H1 (cell line): ENCODE data around the gene MZT2A. TPM values are rescaled to one million over a fixed set of nuclear protein-coding genes. Genes with fewer than 3 reads are reported as not detected.
"Not testable (repeated sequence)": the region's sequence is repeated elsewhere in the genome, so short reads cannot be mapped to it uniquely, and the experiment has no call there.

ENCODE experiments used
- CTCF ChIA-PET: fragments of 300-600 bp; sonication (Branson Sonifier 250); formaldehyde crosslinking; loops from one replicate; lab custom pipeline; 2021; ENCODE audit not compliant: partially characterized antibody; lab: Charles Lee
- POLR2A ChIA-PET: fragments of 300-600 bp; sonication (Branson Sonifier 250); formaldehyde crosslinking; loops from one replicate; lab custom pipeline; 2021; ENCODE audit warnings: inconsistent platforms; ENCODE audit not compliant: partially characterized antibody; lab: Charles Lee
- DNase-seq, 2 experiments: peaks; one replicate each; pipeline versions ENCODE4 v3.0.0 to v3.0.0-alpha.2; 2010 to 2022; ENCODE audit warnings: low spot score in 2 of 2, low read depth in 1 of 2, mixed read lengths in 1 of 2
- FAIRE-seq: peaks from 2 replicates; lab custom pipeline; 2011; peaks lifted over from hg19 to GRCh38; lab: Jason Lieb, UNC
- H2AFZ ChIP-seq: 2 replicates; pipeline ENCODE4 v1.8.1; 2012; ENCODE audit warnings: low read length, inconsistent platforms
- H2AK5ac ChIP-seq: 2 replicates; pipeline ENCODE4 v1.6.1; 2013; ENCODE audit warnings: low read depth, low read length
- H2BK120ac ChIP-seq: replicated peaks from 2 replicates; pipeline ENCODE3; 2013; ENCODE audit warnings: low read depth, low read length, inconsistent platforms
- H2BK12ac ChIP-seq: 2 replicates; pipeline ENCODE4 v1.6.1; 2013; ENCODE audit warnings: low read depth, low read length
- H2BK15ac ChIP-seq: 2 replicates; pipeline ENCODE4 v1.6.1; 2013; ENCODE audit warnings: low read length
- H2BK20ac ChIP-seq: 2 replicates; pipeline ENCODE4 v1.6.1; 2013; ENCODE audit warnings: low read length
- H2BK5ac ChIP-seq: 2 replicates; pipeline ENCODE4 v1.6.1; 2013; ENCODE audit warnings: low read depth, low read length
- H3K14ac ChIP-seq: 2 replicates; pipeline ENCODE4 v1.6.1; 2013; ENCODE audit warnings: inconsistent platforms; ENCODE audit not compliant: insufficient read length
- H3K18ac ChIP-seq: 2 replicates; pipeline ENCODE4 v1.6.1; 2013; ENCODE audit warnings: low read length; ENCODE audit errors: extremely low read depth
- H3K23ac ChIP-seq: 2 replicates; pipeline ENCODE4 v1.6.1; 2013; ENCODE audit warnings: inconsistent platforms; ENCODE audit not compliant: insufficient read length
- H3K23me2 ChIP-seq: 2 replicates; pipeline ENCODE4 v1.6.1; 2013; ENCODE audit warnings: low read depth, low read length
- H3K27ac ChIP-seq: 2 replicates; pipeline ENCODE4 v1.6.1; 2011; ENCODE audit warnings: low read depth, low read length, inconsistent platforms
- H3K27me3 ChIP-seq, 4 experiments: replicated peaks in 1 of 4; 1 replicate in 1 of 4; 2 replicates in 3 of 4; pipeline versions ENCODE4 v1.6.1 to v1.8.1; 2011 to 2013; ENCODE audit warnings: low read length in 3 of 4, mild to moderate bottlenecking in 3 of 4, inconsistent platforms in 2 of 4, mixed read lengths in 2 of 4, moderate library complexity in 1 of 4; ENCODE audit not compliant: control insufficient read depth in 3 of 4, insufficient read depth in 3 of 4; ENCODE audit errors: extremely low read depth in 1 of 4
- H3K36me3 ChIP-seq, 4 experiments: 2 replicates each; pipeline versions ENCODE4 v1.6.1 to v1.8.1; 2011 to 2013; ENCODE audit warnings: mild to moderate bottlenecking in 4 of 4, low read length in 3 of 4, moderate library complexity in 2 of 4, control low read depth in 1 of 4, inconsistent platforms in 1 of 4; ENCODE audit not compliant: insufficient read depth in 4 of 4, control insufficient read depth in 2 of 4
- H3K4ac ChIP-seq: replicated peaks from 2 replicates; pipeline ENCODE3; 2013; ENCODE audit warnings: low read length, low read depth, mixed read lengths, inconsistent platforms; ENCODE audit not compliant: insufficient read length
- H3K4me1 ChIP-seq, 4 experiments: replicated peaks in 1 of 4; 1 replicate in 1 of 4; 2 replicates in 3 of 4; pipeline versions ENCODE4 v1.6.1 to v1.8.1; 2011 to 2013; ENCODE audit warnings: low read length in 3 of 4, inconsistent platforms in 2 of 4, mixed read lengths in 1 of 4; ENCODE audit not compliant: insufficient read depth in 4 of 4, control insufficient read depth in 3 of 4
- H3K4me2 ChIP-seq, 2 experiments: 2 replicates each; pipeline versions ENCODE4 v1.6.1 to v1.8.1; 2011 to 2013; ENCODE audit warnings: low read depth in 2 of 2, low read length in 2 of 2, control low read depth in 1 of 2, inconsistent platforms in 1 of 2, mild to moderate bottlenecking in 1 of 2; ENCODE audit not compliant: insufficient read depth in 1 of 2
- H3K4me3 ChIP-seq, 4 experiments: fragments of 200-600, 300-600 bp in 1 of 4; sonication (generic), shearing (Covaris generic), sonication (Bioruptor Twin) in 1 of 4; 2 replicates each; pipeline versions ENCODE4 v1.5.1 to v1.8.1; 2011 to 2016; ENCODE audit warnings: low read length in 4 of 4, low read depth in 3 of 4, control low read depth in 2 of 4, inconsistent platforms in 2 of 4, mild to moderate bottlenecking in 2 of 4, mixed read lengths in 1 of 4, moderate library complexity in 1 of 4; ENCODE audit not compliant: insufficient read depth in 2 of 4; ENCODE audit errors: extremely low read depth in 1 of 4
- H3K56ac ChIP-seq: replicated peaks from 2 replicates; pipeline ENCODE3; 2013; ENCODE audit warnings: low read depth, mild to moderate bottlenecking, mixed read lengths, low read length, inconsistent platforms; ENCODE audit not compliant: insufficient read length
- H3K79me1 ChIP-seq: 2 replicates; pipeline ENCODE4 v1.6.1; 2013; ENCODE audit warnings: low read depth, low read length, control low read depth
- H3K79me2 ChIP-seq, 2 experiments: 2 replicates each; pipeline versions ENCODE4 v1.6.1 to v1.8.1; 2012 to 2013; ENCODE audit warnings: low read length in 2 of 2, mild to moderate bottlenecking in 2 of 2, inconsistent platforms in 1 of 2; ENCODE audit not compliant: insufficient read depth in 2 of 2, control insufficient read depth in 1 of 2
- H3K9ac ChIP-seq, 4 experiments: replicated peaks in 1 of 4; 1 replicate in 1 of 4; 2 replicates in 3 of 4; pipeline versions ENCODE4 v1.6.1 to v1.8.1; 2011 to 2013; ENCODE audit warnings: low read depth in 3 of 4, low read length in 3 of 4, control low read depth in 2 of 4, mild to moderate bottlenecking in 2 of 4, moderate library complexity in 2 of 4, inconsistent platforms in 1 of 4; ENCODE audit errors: extremely low read depth in 1 of 4
- H3K9me3 ChIP-seq, 2 experiments: 2 replicates each; pipeline versions ENCODE4 v1.6.1 to v1.8.1; 2012 to 2013; ENCODE audit warnings: mild to moderate bottlenecking in 2 of 2, moderate library complexity in 2 of 2, control low read depth in 1 of 2, inconsistent platforms in 1 of 2, low read depth in 1 of 2, low read length in 1 of 2, mixed read lengths in 1 of 2; ENCODE audit not compliant: insufficient read depth in 2 of 2
- H4K20me1 ChIP-seq, 2 experiments: replicated peaks in 1 of 2; 2 replicates each; pipeline versions ENCODE3 to v1.8.1; 2011 to 2013; ENCODE audit warnings: inconsistent platforms in 2 of 2, low read length in 2 of 2, mild to moderate bottlenecking in 1 of 2; ENCODE audit not compliant: insufficient read depth in 2 of 2, control insufficient read depth in 1 of 2
- H4K5ac ChIP-seq: 2 replicates; pipeline ENCODE4 v1.6.1; 2013; ENCODE audit warnings: low read length, low read depth, mixed read lengths, inconsistent platforms; ENCODE audit not compliant: insufficient read length
- H4K8ac ChIP-seq: 2 replicates; pipeline ENCODE4 v1.8.0; 2013; ENCODE audit warnings: mild to moderate bottlenecking, moderate library complexity, low read length, inconsistent platforms; ENCODE audit not compliant: insufficient read depth; ENCODE audit errors: extremely low read depth
- H4K91ac ChIP-seq: replicated peaks from 2 replicates; pipeline ENCODE3; 2013; ENCODE audit warnings: low read length, mixed read lengths, inconsistent platforms; ENCODE audit not compliant: insufficient read length
- WGBS, 2 experiments: shearing (Covaris generic) in 1 of 2; methylation state at CpG; one replicate each; pipeline versions ENCODE4 v1.1.6 to v1.1.7; 2013 to 2015; ENCODE audit warnings: low lambda C conversion rate in 2 of 2, mixed read lengths in 2 of 2, inconsistent platforms in 1 of 2, low coverage in 1 of 2, missing lambda C conversion rate in 1 of 2; ENCODE audit not compliant: insufficient replicate concordance in 2 of 2, insufficient coverage in 1 of 2, insufficient read length in 1 of 2; ENCODE audit errors: extremely low coverage in 1 of 2, missing lambda C conversion rate in 1 of 2; 5-methylcytosine and 5-hydroxymethylcytosine counted together
- polyA plus RNA-seq, 7 experiments: library from polyadenylated mRNA; depleted of rRNA in 3 of 7; stranded (reverse) in 5 of 7; unstranded in 2 of 7; fragments of >200 nt in 5 of 7; fragments of 200-250 nt in 2 of 7; gene quantifications; 1 replicate in 5 of 7; 2 replicates in 1 of 7; 4 replicates in 1 of 7; pipeline versions ENCODE4 v1.2.1 to v1.2.3, GENCODE V29; 2011 to 2013; ENCODE audit warnings: missing spikeins in 2 of 7, mixed read lengths in 2 of 7
- total RNA-seq: library from RNA; stranded (reverse); fragmentation: NEBNext Ultra II Directional; extraction: Animal tissue kit (Norgen Biotek cat#: 25700); gene quantifications from 2 replicates; pipeline ENCODE4 v1.2.1, GENCODE V29; 2021

MZT2A gene
- total and polyA plus RNA-seq, 2 of the 8 experiments (the other 6 are each of a cell fraction or from before 2014, with no cell fraction given), result 116 to 120 TPM

GRCh38 chr2:131528981-131529863 lies 37.0 kb upstream of the MZT2A start:
- H3K27me3 ChIP-seq, H2BK120ac ChIP-seq, H4K91ac ChIP-seq, H2AFZ ChIP-seq, H2BK15ac ChIP-seq, H2BK5ac ChIP-seq, H2BK20ac ChIP-seq, POLR2A ChIA-PET, H4K5ac ChIP-seq, H3K79me1 ChIP-seq, H2BK12ac ChIP-seq, H3K79me2 ChIP-seq, H3K4me1 ChIP-seq, H3K23ac ChIP-seq, H2AK5ac ChIP-seq, H3K27ac ChIP-seq, H3K56ac ChIP-seq, FAIRE-seq, H3K9me3 ChIP-seq, CTCF ChIA-PET, H4K8ac ChIP-seq, H3K23me2 ChIP-seq, H3K4ac ChIP-seq, H3K9ac ChIP-seq, H3K18ac ChIP-seq, H3K36me3 ChIP-seq, H3K14ac ChIP-seq, H4K20me1 ChIP-seq: not testable (repeated sequence)
- peak overlapping the region; percentile 51 to 78 for H3K4me2 ChIP-seq
- peak in 1 of 2 experiments; percentile 58 for DNase-seq
- 76% methylated on average over 18 of the region's 26 CpGs; no CpG with 5 or more reads in 1 of the 2 experiments for WGBS, 2 experiments
- peak overlapping the region in 2 of 4 experiments; percentile 42 to 58; a peak in 4 of 8 replicates for H3K4me3 ChIP-seq
